K562 (cell line): ENCODE data around the gene NR6A1. TPM values are rescaled to one million over a fixed set of nuclear protein-coding genes. Genes with fewer than 3 reads are reported as not detected.
A peak's percentile ranks its signal among the peaks of the same experiment; 100 is the strongest.

ENCODE experiments used
- BRD9 ChIP-seq: fragments of 450-650 bp; IDR thresholded peaks from 2 replicates; pipeline ENCODE4 v1.6.1; 2018; ENCODE audit warnings: low read depth; ENCODE audit not compliant: partially characterized antibody
- GMEB1 ChIP-seq: fragments of 250-450 bp; sonication (Bioruptor Pico); IDR thresholded peaks from 2 replicates; pipeline ENCODE4 v1.4.0; 2020; ENCODE audit warnings: mild to moderate bottlenecking
- HCFC1 ChIP-seq: IDR thresholded peaks from 2 replicates; pipeline ENCODE4 v1.6.1; 2012; ENCODE audit warnings: low read depth, low read length, improper control_type of control experiment
- HMGXB4 ChIP-seq: sonication (generic); formaldehyde crosslinking; IDR thresholded peaks from 2 replicates; pipeline ENCODE4 v1.8.1; 2023; ENCODE audit warnings: mild to moderate bottlenecking, missing genetic modification reagents
- MAZ ChIP-seq, 2 experiments: fragments of 450-650 bp in 1 of 2; sonication (generic) in 1 of 2; formaldehyde crosslinking; IDR thresholded peaks in 1 of 2; conservative IDR thresholded peaks in 1 of 2; 2 replicates each; pipeline versions ENCODE4 v1.4.0 to v1.5.0; 2020; ENCODE audit warnings: mild to moderate bottlenecking in 1 of 2, missing genetic modification reagents in 1 of 2
- NCOA1 ChIP-seq: fragments of 450-650 bp; IDR thresholded peaks from 2 replicates; pipeline ENCODE4 v1.6.1; 2016; ENCODE audit warnings: low read depth
- NFATC3 ChIP-seq: fragments of 450-650 bp; IDR thresholded peaks from 2 replicates; pipeline ENCODE4 v1.6.1; 2017; ENCODE audit warnings: mild to moderate bottlenecking
- NR2C2 ChIP-seq, 2 experiments: fragments of 200-800 bp in 1 of 2; sonication (Bioruptor generic) in 1 of 2; sonication (generic) in 1 of 2; formaldehyde crosslinking in 1 of 2; IDR thresholded peaks; 2 replicates each; pipeline versions ENCODE4 v1.6.1 to v1.8.0; 2016 to 2022; ENCODE audit warnings: mild to moderate bottlenecking in 1 of 2, missing compliant biosample characterization in 1 of 2, missing genetic modification characterization in 1 of 2, missing genetic modification reagents in 1 of 2
- PATZ1 ChIP-seq: fragments of 250-450 bp; sonication (Bioruptor Pico); IDR thresholded peaks from 2 replicates; pipeline ENCODE4 v1.5.0; 2020; ENCODE audit warnings: mild to moderate bottlenecking, borderline replicate concordance
- SETDB1 ChIP-seq: IDR thresholded peaks from one replicate; pipeline ENCODE4 v1.6.1; 2012; ENCODE audit warnings: low read length, control low read depth, inconsistent platforms
- SIN3B ChIP-seq: fragments of 450-650 bp; IDR thresholded peaks from 2 replicates; pipeline ENCODE4 v1.6.1; 2017; ENCODE audit warnings: low read depth, mild to moderate bottlenecking, moderate library complexity
- ZBTB17 ChIP-seq: fragments of 450-650 bp; formaldehyde crosslinking; IDR thresholded peaks from 2 replicates; pipeline ENCODE4 v1.4.0; 2020; ENCODE audit warnings: mild to moderate bottlenecking
- ZNF354B ChIP-seq: fragments of 250-450 bp; sonication (Bioruptor Pico); IDR thresholded peaks from 2 replicates; pipeline ENCODE4 v1.4.0; 2020
- ZNF717 ChIP-seq: fragments of 250-450 bp; sonication (Bioruptor Pico); IDR thresholded peaks from 2 replicates; pipeline ENCODE4 v1.5.0; 2021
- polyA plus RNA-seq, 8 experiments: library from polyadenylated mRNA; depleted of rRNA in 4 of 8; stranded (reverse) in 5 of 8; unstranded in 3 of 8; fragments of >200 nt; fragmentation: Nextera tagmentation in 2 of 8; fragmentation: Illumina TruSeq in 1 of 8; extraction: Ambion mirVana in 2 of 8; extraction: Trizol in 1 of 8; gene quantifications; 2 replicates each; pipeline versions ENCODE4 v1.2.1 to v1.2.3, GENCODE V29; 2011 to 2014; ENCODE audit warnings: inconsistent platforms in 1 of 8, missing spikeins in 1 of 8
- total RNA-seq, 7 experiments: library from RNA; depleted of rRNA in 6 of 7; stranded (reverse); fragments of >200 nt in 6 of 7; fragmentation: Illumina TruSeq in 2 of 7; extraction: Trizol in 2 of 7; gene quantifications; 2 replicates each; pipeline versions ENCODE4 v1.2.1 to v1.2.3, GENCODE V29; 2011 to 2021; ENCODE audit warnings: low replicate concordance in 1 of 7
- TF ChIP-seq, protein P1 (sequence below): fragments of 200-800 bp; sonication (Bioruptor generic); IDR thresholded peaks from 2 replicates; pipeline ENCODE4 v1.6.1; 2017; ENCODE audit warnings: missing genetic modification characterization, missing compliant biosample characterization

The NR6A1 gene
- total and polyA plus RNA-seq, 9 of the 15 experiments (the other 6 are each of a cell fraction or from before 2014, with no cell fraction given) = 9.7 to 55.4 (median 28.3) TPM

DNA sequence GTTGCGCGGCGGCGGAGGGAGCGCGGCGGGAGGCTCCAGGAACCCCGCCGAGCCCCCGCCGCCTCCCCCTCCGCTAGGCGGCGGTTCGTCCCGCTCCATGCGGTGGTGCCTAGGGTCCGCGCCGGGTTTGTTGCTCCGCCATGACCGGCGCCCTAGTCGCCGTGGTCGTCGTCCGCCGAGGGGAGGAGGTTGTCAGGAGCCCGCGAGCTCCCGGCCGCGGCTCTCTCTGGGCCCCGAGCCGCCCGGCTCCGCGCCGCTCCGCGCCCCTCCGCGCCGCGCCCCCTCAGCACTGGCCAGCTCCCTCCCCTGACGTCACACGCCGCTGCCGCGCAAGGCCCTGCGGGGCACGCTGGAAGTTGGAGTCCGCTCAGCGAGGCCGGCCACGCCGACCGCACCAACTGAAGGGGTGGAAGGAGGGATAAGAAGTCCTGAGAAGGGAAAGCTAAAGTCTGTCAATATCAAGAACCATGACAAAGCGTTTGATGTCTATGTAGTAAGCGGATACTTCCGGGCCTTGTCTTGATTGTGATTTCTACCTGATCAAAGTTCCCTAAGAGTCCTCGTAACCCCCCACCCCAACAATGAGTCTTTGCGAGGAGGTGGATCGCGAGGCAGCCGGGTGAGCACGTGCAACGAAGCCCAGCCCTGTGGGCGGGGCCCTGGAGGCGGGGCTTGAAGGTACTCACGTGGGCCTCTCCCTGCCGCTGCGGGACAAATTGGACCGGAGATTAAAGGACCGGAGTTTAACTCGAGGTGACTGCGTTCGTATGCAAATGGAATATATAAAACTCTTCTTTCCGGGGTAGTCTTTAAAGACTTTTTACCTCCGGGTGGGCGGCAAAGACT is at the start of gene NR6A1 (continued):
- no peak for TF ChIP-seq PATZ1 (CRISPR knock-in tag)
- TF ChIP-seq ZNF717 (CRISPR knock-in tag) = no peak
- TF ChIP-seq GMEB1 (CRISPR knock-in tag) = peak; percentile 97
- TF ChIP-seq, protein P1, sequence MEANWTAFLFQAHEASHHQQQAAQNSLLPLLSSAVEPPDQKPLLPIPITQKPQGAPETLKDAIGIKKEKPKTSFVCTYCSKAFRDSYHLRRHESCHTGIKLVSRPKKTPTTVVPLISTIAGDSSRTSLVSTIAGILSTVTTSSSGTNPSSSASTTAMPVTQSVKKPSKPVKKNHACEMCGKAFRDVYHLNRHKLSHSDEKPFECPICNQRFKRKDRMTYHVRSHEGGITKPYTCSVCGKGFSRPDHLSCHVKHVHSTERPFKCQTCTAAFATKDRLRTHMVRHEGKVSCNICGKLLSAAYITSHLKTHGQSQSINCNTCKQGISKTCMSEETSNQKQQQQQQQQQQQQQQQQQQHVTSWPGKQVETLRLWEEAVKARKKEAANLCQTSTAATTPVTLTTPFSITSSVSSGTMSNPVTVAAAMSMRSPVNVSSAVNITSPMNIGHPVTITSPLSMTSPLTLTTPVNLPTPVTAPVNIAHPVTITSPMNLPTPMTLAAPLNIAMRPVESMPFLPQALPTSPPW (CRISPR knock-in tag) = peak; percentile 95
- TF ChIP-seq ZBTB17 = 0 out of 2 replicates have a peak, but pooled peaks have one; percentile 32
- peak; percentile 63 to 96 for TF ChIP-seq MAZ (CRISPR knock-in tag; conservative IDR thresholded peaks at IDR 0.05 in 1 of 2, IDR thresholded peaks at IDR 0.05 in 1 of 2)
- TF ChIP-seq SIN3B = peak; percentile 78
- peak; percentile 50; the same call in 1 of the 2 replicates for TF ChIP-seq HMGXB4 (CRISPR knock-in tag)
- no peak for TF ChIP-seq SETDB1
- no peak for TF ChIP-seq ZNF354B (CRISPR knock-in tag)
- no peak for TF ChIP-seq BRD9
- peak; percentile 10 for TF ChIP-seq NCOA1
- TF ChIP-seq NFATC3 = no peak
- peak; percentile 94 for TF ChIP-seq HCFC1
- no peak for TF ChIP-seq NR2C2 (CRISPR knock-in tag; IDR thresholded peaks at IDR 0.05)
- TF ChIP-seq NR2C2 (tag; IDR thresholded peaks at IDR 0.05) = peak; percentile 85
